GM12878 (cell line): Measurements from ENCODE around the gene TBC1D32. TPM values are rescaled to one million over a fixed set of nuclear protein-coding genes. Genes with fewer than 3 reads are reported as not detected.

Experiments
- ATAC-seq: fragments of 200-7000 bp; cut with Tn5 transposase; 3 replicates; pipeline ENCODE4 v1.9.1; 2020; ENCODE audit warnings: mild to moderate bottlenecking, moderate library complexity
- BruUV-seq: library from RNA; stranded (reverse); fragments of 400-500 nt; replicated peaks from 2 replicates; lab custom pipeline; 2021; lab: Mats Ljungman, UMichigan
- CTCF ChIA-PET: fragments of 300-600 bp; sonication (Branson Sonifier 250); formaldehyde crosslinking; extraction: SDS; loops from one replicate; lab custom pipeline; 2021; ENCODE audit warnings: inconsistent platforms; lab: Yijun Ruan, JAX
- POLR2A ChIA-PET: fragments of 350-600 bp; formaldehyde crosslinking; extraction: SDS; loops from one replicate; lab custom pipeline; 2021; ENCODE audit warnings: inconsistent platforms; lab: Charles Lee
- RAD21 ChIA-PET: fragments of 300-600 bp; sonication (Branson Sonifier 250); formaldehyde crosslinking; loops from one replicate; lab custom pipeline; 2023; ENCODE audit warnings: antibody characterized with exemption; ENCODE audit not compliant: unreplicated experiment; lab: Charles Lee
- SMC1A ChIA-PET: fragments of 300-600 bp; sonication (Branson Sonifier 250); formaldehyde crosslinking; loops from one replicate; lab custom pipeline; 2023; ENCODE audit not compliant: unreplicated experiment, uncharacterized antibody; lab: Charles Lee
- DNase-seq: peaks from one replicate; pipeline ENCODE4 v3.0.0-alpha.2; 2011; ENCODE audit warnings: low read depth, low spot score
- FAIRE-seq: peaks from 3 replicates; lab custom pipeline; 2011; peaks lifted over from hg19 to GRCh38; lab: Jason Lieb, UNC
- H2AFZ ChIP-seq: 2 replicates; pipeline ENCODE4 v1.6.0; 2011; ENCODE audit warnings: low read depth, low read length, control low read depth; ENCODE audit not compliant: control insufficient read depth
- H3K27ac ChIP-seq: 2 replicates; pipeline ENCODE4 v1.5.1; 2011; ENCODE audit warnings: control low read depth; ENCODE audit not compliant: control insufficient read depth, insufficient read depth
- H3K27me3 ChIP-seq, 2 experiments: replicated peaks in 1 of 2; 2 replicates each; pipeline versions ENCODE4 v1.6.0 to v1.6.1; 2011; ENCODE audit warnings: low read length in 1 of 2; ENCODE audit not compliant: control insufficient read depth in 2 of 2, insufficient read depth in 2 of 2
- H3K36me3 ChIP-seq, 2 experiments: 2 replicates each; pipeline ENCODE4 v1.5.1; 2011; ENCODE audit warnings: low read length in 1 of 2; ENCODE audit not compliant: control insufficient read depth in 2 of 2, insufficient read depth in 2 of 2
- H3K4me1 ChIP-seq: 2 replicates; pipeline ENCODE4 v1.6.1; 2011; ENCODE audit warnings: mild to moderate bottlenecking, low read length, moderate library complexity, mixed read lengths; ENCODE audit not compliant: control insufficient read depth, insufficient read depth
- H3K4me2 ChIP-seq: 2 replicates; pipeline ENCODE4 v1.6.0; 2011; ENCODE audit warnings: control low read depth; ENCODE audit not compliant: control insufficient read depth, insufficient read depth
- H3K4me3 ChIP-seq: fragments of 200-600 bp; sonication (generic); 2 replicates; pipeline ENCODE4 v1.5.1; 2016
- H3K79me2 ChIP-seq: 2 replicates; pipeline ENCODE4 v1.6.0; 2011; ENCODE audit warnings: low read length; ENCODE audit not compliant: control insufficient read depth, insufficient read depth
- H3K9ac ChIP-seq: 2 replicates; pipeline ENCODE4 v1.8.0; 2011; ENCODE audit warnings: low read length, control low read depth, mixed read lengths; ENCODE audit not compliant: control insufficient read depth, insufficient read depth
- H3K9me3 ChIP-seq: replicated peaks from 3 replicates; pipeline ENCODE4 v1.5.1; 2011; ENCODE audit warnings: mild to moderate bottlenecking, low read length; ENCODE audit not compliant: control insufficient read depth, insufficient read depth
- H4K20me1 ChIP-seq: 2 replicates; pipeline ENCODE4 v1.6.0; 2011; ENCODE audit not compliant: control insufficient read depth, insufficient read depth
- FOXM1 ChIP-seq: IDR thresholded peaks from 2 replicates; pipeline ENCODE4 v1.6.1; 2012; ENCODE audit warnings: low read depth, mild to moderate bottlenecking, inconsistent platforms, low read length, moderate library complexity
- HDAC2 ChIP-seq: fragments of 200-600 bp; sonication (generic); IDR thresholded peaks from 2 replicates; pipeline ENCODE4 v1.6.1; 2017
- JUND ChIP-seq: IDR thresholded peaks from 2 replicates; pipeline ENCODE4 v1.6.1; 2012; ENCODE audit warnings: low read depth, mild to moderate bottlenecking, low read length, improper control_type of control experiment, moderate library complexity
- NFIC ChIP-seq: IDR thresholded peaks from 2 replicates; pipeline ENCODE4 v1.6.1; 2012; ENCODE audit warnings: low read depth, mild to moderate bottlenecking, inconsistent platforms, low read length, moderate library complexity
- SMARCA5 ChIP-seq: fragments of 450-650 bp; IDR thresholded peaks from 2 replicates; pipeline ENCODE4 v1.6.1; 2017; ENCODE audit warnings: mild to moderate bottlenecking
- SPI1 ChIP-seq: IDR thresholded peaks from 2 replicates; pipeline ENCODE4 v1.6.1; 2011; ENCODE audit warnings: low read depth, mild to moderate bottlenecking, low read length, moderate library complexity, borderline replicate concordance; ENCODE audit not compliant: insufficient read depth
- STAT3 ChIP-seq: IDR thresholded peaks from 2 replicates; pipeline ENCODE4 v1.6.1; 2011; ENCODE audit warnings: low read depth, low read length, improper control_type of control experiment
- ZSCAN29 ChIP-seq: fragments of 450-650 bp; IDR thresholded peaks from 2 replicates; pipeline ENCODE4 v1.6.1; 2017; ENCODE audit warnings: mild to moderate bottlenecking, moderate library complexity
- WGBS: methylation state at CpG from one replicate; pipeline ENCODE4 v1.1.6; 2016; ENCODE audit warnings: low lambda C conversion rate; ENCODE audit not compliant: insufficient replicate concordance, insufficient coverage; ENCODE audit errors: missing lambda C conversion rate; 5-methylcytosine and 5-hydroxymethylcytosine counted together
- in situ Hi-C: fragments of 300-500 bp; cut with MboI; formaldehyde crosslinking; loops from 9 replicates; pipeline ENCODE4 v1.14.3; 2018; ENCODE audit warnings: mixed read lengths
- intact Hi-C: fragments of 100-400 bp; cut with micrococcal nuclease; formaldehyde crosslinking; loops from one replicate; pipeline ENCODE4 v1.14.2; 2022; ENCODE audit not compliant: unreplicated experiment
- polyA plus RNA-seq, 11 experiments: library from polyadenylated mRNA; depleted of rRNA in 4 of 11; unstranded in 6 of 11; stranded (reverse) in 5 of 11; fragments of >200 nt; fragmentation: Nextera tagmentation in 4 of 11; fragmentation: Illumina TruSeq in 1 of 11; extraction: Ambion mirVana in 4 of 11; extraction: Trizol in 1 of 11; gene quantifications; 1 replicate in 1 of 11; 2 replicates in 10 of 11; pipeline versions ENCODE4 v1.2.1 to v1.2.3, GENCODE V29; 2011 to 2016; ENCODE audit warnings: inconsistent platforms in 2 of 11, missing spikeins in 2 of 11, low read depth in 1 of 11
- total RNA-seq, 4 experiments: library from RNA; depleted of rRNA in 3 of 4; stranded (reverse); fragments of >200 nt in 3 of 4; fragmentation: Illumina TruSeq in 1 of 4; extraction: Trizol in 1 of 4; gene quantifications; 2 replicates each; pipeline versions ENCODE4 v1.2.1 to v1.2.3, GENCODE V29; 2013 to 2021
- TF ChIP-seq, protein P1 (sequence below): fragments of 450-650 bp; IDR thresholded peaks from 2 replicates; pipeline ENCODE4 v1.6.1; 2017; ENCODE audit warnings: mild to moderate bottlenecking, moderate library complexity
- TF ChIP-seq, protein P2 (sequence below): IDR thresholded peaks from 2 replicates; pipeline ENCODE4 v1.6.1; 2012; ENCODE audit warnings: mild to moderate bottlenecking, low read depth, low read length

TBC1D32 gene
- total and polyA plus RNA-seq, 10 of the 15 experiments (the other 5 are each of a cell fraction or from before 2014, with no cell fraction given), result 2.2 to 10.2 (median 4.1) TPM

DNA sequence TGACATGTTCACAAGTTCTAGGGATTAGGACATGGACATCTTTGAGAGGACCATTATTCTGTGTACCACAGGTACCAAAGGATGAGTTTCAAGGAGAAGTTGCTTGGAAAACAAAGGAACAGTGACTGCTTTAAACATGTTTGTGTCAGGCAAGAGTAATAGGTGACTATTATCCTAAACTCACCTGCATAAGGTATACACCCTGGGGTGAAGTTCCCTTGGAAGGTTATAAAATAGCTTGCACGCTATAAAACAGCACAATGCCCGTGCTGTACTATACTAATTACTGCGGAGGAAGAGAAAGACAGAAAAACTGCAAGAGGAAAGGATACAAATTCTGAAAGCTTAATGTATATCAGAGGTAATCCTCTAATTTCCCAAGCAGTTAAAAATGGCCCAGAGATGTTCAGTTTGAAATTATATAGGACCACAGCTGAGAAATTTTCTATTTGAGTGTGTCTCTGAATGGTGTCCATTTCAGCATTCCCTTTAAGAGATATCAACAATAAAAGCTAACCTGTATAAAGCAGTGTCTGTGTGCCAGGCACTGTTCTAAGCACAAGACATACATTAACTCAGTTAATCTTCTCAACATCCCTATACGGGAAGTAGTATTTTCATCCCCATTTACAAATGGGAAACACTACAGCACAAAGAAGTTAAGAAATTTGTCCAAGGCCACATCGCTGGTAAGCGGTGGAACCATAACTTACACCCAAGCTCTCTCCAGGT is 19.7 kb downstream of the TBC1D32 start:
- Histone ChIP-seq H3K9me3 (no peaks in the 10 kb centered on the region), H3K36me3 (peaks cover 0 to 4% of the 10 kb centered on the region in 2 experiments; a peak in 2 of 4 replicates), H4K20me1 (no peaks in the 10 kb centered on the region), H3K79me2 (no peaks in the 10 kb centered on the region), H3K9ac (no peak overlapping the region), H3K4me3 (no peak overlapping the region), H3K4me1 (no peaks in the 10 kb centered on the region), H2AFZ (no peak overlapping the region), H3K27me3 (no peaks in the 10 kb centered on the region), H3K27ac (no peak overlapping the region), H3K4me2 (no peak overlapping the region)
- ATAC-seq (no peak), FAIRE-seq (no peak), DNase-seq (no peak)
- WGBS, result 92% methylated on average over 6 of the region's 6 CpGs
- in situ Hi-C loops, result no loop called here
- CTCF ChIA-PET, result interaction anchor here (0.9 to 1.6 kb wide), 5 partner anchors 9 to 259 kb away, joined by 3 to 5 read pairs (median 3); no protein-coding TSS in a partner anchor
- POLR2A ChIA-PET, result no interaction called here
- SMC1A ChIA-PET, result interaction anchor here (1.7 to 4.5 kb wide), 2 partner anchors 11 to 17 kb away, joined by 4 to 21 read pairs; no protein-coding TSS in a partner anchor
- intact Hi-C loops, result no loop called here
- RAD21 ChIA-PET, result interaction anchor here (0.5 to 1.7 kb wide), 2 partner anchors 14 to 534 kb away, joined by 3 read pairs; no protein-coding TSS in a partner anchor
- TF ChIP-seq HDAC2 (no peak), SMARCA5 (no peak), SPI1 (no peak), FOXM1 (no peak), JUND (no peak), NFIC (no peak), STAT3 (no peak), ZSCAN29 (no peak)
- TF ChIP-seq, protein P1, sequence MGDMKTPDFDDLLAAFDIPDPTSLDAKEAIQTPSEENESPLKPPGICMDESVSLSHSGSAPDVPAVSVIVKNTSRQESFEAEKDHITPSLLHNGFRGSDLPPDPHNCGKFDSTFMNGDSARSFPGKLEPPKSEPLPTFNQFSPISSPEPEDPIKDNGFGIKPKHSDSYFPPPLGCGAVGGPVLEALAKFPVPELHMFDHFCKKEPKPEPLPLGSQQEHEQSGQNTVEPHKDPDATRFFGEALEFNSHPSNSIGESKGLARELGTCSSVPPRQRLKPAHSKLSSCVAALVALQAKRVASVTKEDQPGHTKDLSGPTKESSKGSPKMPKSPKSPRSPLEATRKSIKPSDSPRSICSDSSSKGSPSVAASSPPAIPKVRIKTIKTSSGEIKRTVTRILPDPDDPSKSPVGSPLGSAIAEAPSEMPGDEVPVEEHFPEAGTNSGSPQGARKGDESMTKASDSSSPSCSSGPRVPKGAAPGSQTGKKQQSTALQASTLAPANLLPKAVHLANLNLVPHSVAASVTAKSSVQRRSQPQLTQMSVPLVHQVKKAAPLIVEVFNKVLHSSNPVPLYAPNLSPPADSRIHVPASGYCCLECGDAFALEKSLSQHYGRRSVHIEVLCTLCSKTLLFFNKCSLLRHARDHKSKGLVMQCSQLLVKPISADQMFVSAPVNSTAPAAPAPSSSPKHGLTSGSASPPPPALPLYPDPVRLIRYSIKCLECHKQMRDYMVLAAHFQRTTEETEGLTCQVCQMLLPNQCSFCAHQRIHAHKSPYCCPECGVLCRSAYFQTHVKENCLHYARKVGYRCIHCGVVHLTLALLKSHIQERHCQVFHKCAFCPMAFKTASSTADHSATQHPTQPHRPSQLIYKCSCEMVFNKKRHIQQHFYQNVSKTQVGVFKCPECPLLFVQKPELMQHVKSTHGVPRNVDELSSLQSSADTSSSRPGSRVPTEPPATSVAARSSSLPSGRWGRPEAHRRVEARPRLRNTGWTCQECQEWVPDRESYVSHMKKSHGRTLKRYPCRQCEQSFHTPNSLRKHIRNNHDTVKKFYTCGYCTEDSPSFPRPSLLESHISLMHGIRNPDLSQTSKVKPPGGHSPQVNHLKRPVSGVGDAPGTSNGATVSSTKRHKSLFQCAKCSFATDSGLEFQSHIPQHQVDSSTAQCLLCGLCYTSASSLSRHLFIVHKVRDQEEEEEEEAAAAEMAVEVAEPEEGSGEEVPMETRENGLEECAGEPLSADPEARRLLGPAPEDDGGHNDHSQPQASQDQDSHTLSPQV, result no peak
- TF ChIP-seq, protein P2, sequence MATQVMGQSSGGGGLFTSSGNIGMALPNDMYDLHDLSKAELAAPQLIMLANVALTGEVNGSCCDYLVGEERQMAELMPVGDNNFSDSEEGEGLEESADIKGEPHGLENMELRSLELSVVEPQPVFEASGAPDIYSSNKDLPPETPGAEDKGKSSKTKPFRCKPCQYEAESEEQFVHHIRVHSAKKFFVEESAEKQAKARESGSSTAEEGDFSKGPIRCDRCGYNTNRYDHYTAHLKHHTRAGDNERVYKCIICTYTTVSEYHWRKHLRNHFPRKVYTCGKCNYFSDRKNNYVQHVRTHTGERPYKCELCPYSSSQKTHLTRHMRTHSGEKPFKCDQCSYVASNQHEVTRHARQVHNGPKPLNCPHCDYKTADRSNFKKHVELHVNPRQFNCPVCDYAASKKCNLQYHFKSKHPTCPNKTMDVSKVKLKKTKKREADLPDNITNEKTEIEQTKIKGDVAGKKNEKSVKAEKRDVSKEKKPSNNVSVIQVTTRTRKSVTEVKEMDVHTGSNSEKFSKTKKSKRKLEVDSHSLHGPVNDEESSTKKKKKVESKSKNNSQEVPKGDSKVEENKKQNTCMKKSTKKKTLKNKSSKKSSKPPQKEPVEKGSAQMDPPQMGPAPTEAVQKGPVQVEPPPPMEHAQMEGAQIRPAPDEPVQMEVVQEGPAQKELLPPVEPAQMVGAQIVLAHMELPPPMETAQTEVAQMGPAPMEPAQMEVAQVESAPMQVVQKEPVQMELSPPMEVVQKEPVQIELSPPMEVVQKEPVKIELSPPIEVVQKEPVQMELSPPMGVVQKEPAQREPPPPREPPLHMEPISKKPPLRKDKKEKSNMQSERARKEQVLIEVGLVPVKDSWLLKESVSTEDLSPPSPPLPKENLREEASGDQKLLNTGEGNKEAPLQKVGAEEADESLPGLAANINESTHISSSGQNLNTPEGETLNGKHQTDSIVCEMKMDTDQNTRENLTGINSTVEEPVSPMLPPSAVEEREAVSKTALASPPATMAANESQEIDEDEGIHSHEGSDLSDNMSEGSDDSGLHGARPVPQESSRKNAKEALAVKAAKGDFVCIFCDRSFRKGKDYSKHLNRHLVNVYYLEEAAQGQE, result no peak
- no TSS peak for BruUV-seq
